GM12891 (cell line): ENCODE data around the gene TAL2.

Experiments
- POLR2A ChIP-seq: IDR thresholded peaks from 2 replicates; pipeline ENCODE4 v1.6.1; 2011; ENCODE audit warnings: low read depth, low read length, control low read depth
- POLR2AphosphoS5 ChIP-seq: IDR thresholded peaks from 2 replicates; pipeline ENCODE4 v1.6.1; 2011; ENCODE audit warnings: low read depth, low read length, control low read depth
- SPI1 ChIP-seq: IDR thresholded peaks from 2 replicates; pipeline ENCODE4 v1.6.1; 2011; ENCODE audit warnings: low read depth, low read length, control low read depth

DNA sequence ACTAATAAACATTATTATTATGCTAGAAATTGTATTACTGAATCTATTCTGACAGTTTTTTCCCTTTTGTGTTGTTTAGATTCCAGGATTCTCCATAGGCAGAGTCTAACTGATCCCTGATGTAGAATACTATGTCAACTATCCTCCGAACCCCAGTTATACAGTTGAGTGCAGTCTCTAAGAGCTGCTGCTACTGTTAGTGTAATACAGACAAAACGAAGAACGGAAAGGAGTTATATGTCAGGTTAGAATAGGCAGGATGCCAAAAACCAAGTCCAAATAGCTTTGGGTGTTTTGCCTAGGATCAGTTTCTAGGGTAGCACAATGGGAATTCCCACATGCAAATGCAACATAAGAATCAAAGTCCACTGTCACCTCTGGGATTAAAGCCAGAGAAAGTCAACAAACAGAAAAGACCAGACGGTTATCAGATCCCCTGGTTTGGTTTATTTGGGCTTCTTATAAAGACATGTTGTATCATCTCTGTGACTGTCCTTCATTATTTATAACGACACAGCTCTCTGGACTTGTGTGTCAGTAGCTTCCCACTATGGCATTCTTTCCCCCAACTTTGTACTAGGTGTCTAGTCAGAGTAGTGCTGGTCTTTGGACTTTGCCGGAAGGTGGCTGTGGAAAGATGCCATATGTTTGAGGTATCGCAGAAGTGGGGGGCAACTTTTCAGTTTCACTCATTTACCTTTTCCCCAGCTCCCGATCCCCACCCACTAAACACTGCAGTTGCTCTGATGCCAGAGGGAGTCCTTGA, 17.2 kb downstream of the TAL2 start:
- TF ChIP-seq POLR2AphosphoS5: no peak
- no peak for TF ChIP-seq SPI1
- TF ChIP-seq POLR2A: no peak
